Keratinocyte (primary cell): Measurements from ENCODE around the gene FAAP20. TPM values are rescaled to one million over a fixed set of nuclear protein-coding genes. Genes with fewer than 3 reads are reported as not detected.

ENCODE experiments used
- DNase-seq: peaks from one replicate; pipeline ENCODE4 v3.0.0-alpha.2; 2011; ENCODE audit warnings: low read depth, missing footprints, low spot score
- FAIRE-seq: peaks from 2 replicates; lab custom pipeline; 2011; peaks lifted over from hg19 to GRCh38; lab: Jason Lieb, UNC
- H2AFZ ChIP-seq: 2 replicates; pipeline ENCODE4 v1.6.0; 2012; ENCODE audit warnings: low read length, control low read depth, inconsistent platforms; ENCODE audit not compliant: control insufficient read depth
- H3K27ac ChIP-seq: 2 replicates; pipeline ENCODE4 v1.5.1; 2011; ENCODE audit warnings: low read length; ENCODE audit not compliant: control insufficient read depth, insufficient read depth
- H3K27me3 ChIP-seq: 3 replicates; pipeline ENCODE4 v1.6.0; 2011; ENCODE audit warnings: low read length; ENCODE audit not compliant: control insufficient read depth, insufficient read depth; ENCODE audit errors: extremely low read depth
- H3K36me3 ChIP-seq, 2 experiments: 2 replicates in 1 of 2; 3 replicates in 1 of 2; pipeline ENCODE4 v1.5.1; 2011; ENCODE audit warnings: low read length in 2 of 2, mild to moderate bottlenecking in 1 of 2; ENCODE audit not compliant: control insufficient read depth in 2 of 2, insufficient read depth in 2 of 2; ENCODE audit errors: extremely low read depth in 1 of 2
- H3K4me1 ChIP-seq: 3 replicates; pipeline ENCODE4 v1.5.1; 2011; ENCODE audit warnings: low read length; ENCODE audit not compliant: control insufficient read depth, insufficient read depth; ENCODE audit errors: extremely low read depth
- H3K4me2 ChIP-seq: 3 replicates; pipeline ENCODE4 v1.6.0; 2011; ENCODE audit warnings: low read depth, low read length; ENCODE audit not compliant: control insufficient read depth, insufficient read depth; ENCODE audit errors: extremely low read depth
- H3K4me3 ChIP-seq, 3 experiments: fragments of 200-600 bp in 1 of 3; sonication (generic) in 1 of 3; 2 replicates in 2 of 3; 3 replicates in 1 of 3; pipeline ENCODE4 v1.5.1; 2011 to 2016; ENCODE audit warnings: low read length in 3 of 3, mild to moderate bottlenecking in 3 of 3, control low read depth in 2 of 3, inconsistent platforms in 1 of 3, low read depth in 1 of 3, mixed read lengths in 1 of 3, mixed run types in 1 of 3, moderate library complexity in 1 of 3; ENCODE audit not compliant: control insufficient read depth in 2 of 3, insufficient read depth in 2 of 3; ENCODE audit errors: extremely low read depth in 1 of 3
- H3K79me2 ChIP-seq: 2 replicates; pipeline ENCODE4 v1.6.0; 2012; ENCODE audit warnings: low read length; ENCODE audit not compliant: control insufficient read depth, insufficient read depth
- H3K9ac ChIP-seq: 3 replicates; pipeline ENCODE4 v1.6.0; 2011; ENCODE audit warnings: low read length; ENCODE audit not compliant: control insufficient read depth, insufficient read depth; ENCODE audit errors: extremely low read depth
- H3K9me1 ChIP-seq: 3 replicates; pipeline ENCODE4 v1.6.0; 2011; ENCODE audit warnings: low read length; ENCODE audit not compliant: control insufficient read depth, insufficient read depth; ENCODE audit errors: extremely low read depth
- H3K9me3 ChIP-seq: 2 replicates; pipeline ENCODE4 v1.5.1; 2012; ENCODE audit warnings: low read depth, low read length; ENCODE audit not compliant: control insufficient read depth
- H4K20me1 ChIP-seq: 3 replicates; pipeline ENCODE4 v1.6.0; 2011; ENCODE audit warnings: low read length; ENCODE audit not compliant: control insufficient read depth, insufficient read depth; ENCODE audit errors: extremely low read depth
- CTCF ChIP-seq, 3 experiments: IDR thresholded peaks in 1 of 3; conservative IDR thresholded peaks in 1 of 3; optimal IDR thresholded peaks in 1 of 3; 2 replicates in 2 of 3; 3 replicates in 1 of 3; pipeline versions ENCODE3 to v1.5.1; 2011; ENCODE audit warnings: low read length in 3 of 3, mild to moderate bottlenecking in 3 of 3, moderate library complexity in 2 of 3, control low read depth in 1 of 3, inconsistent platforms in 1 of 3; ENCODE audit not compliant: insufficient read depth in 2 of 3; ENCODE audit errors: extremely low read depth in 1 of 3
- EZH2 ChIP-seq: IDR thresholded peaks from one replicate; pipeline ENCODE4 v1.6.1; 2012; ENCODE audit warnings: inconsistent platforms, mild to moderate bottlenecking, low read length, moderate library complexity
- dilution Hi-C: fragments of 300-500 bp; cut with MboI; formaldehyde crosslinking; loops from one replicate; pipeline ENCODE4 v1.7.0; 2020; ENCODE audit warnings: low sequenced_read_pairs; ENCODE audit not compliant: extremely low pct_ligation_motif_present
- polyA plus RNA-seq, 5 experiments: library from polyadenylated mRNA; depleted of rRNA in 3 of 5; stranded (reverse) in 3 of 5; stranded (forward) in 1 of 5; unstranded in 1 of 5; fragments of >200 nt; gene quantifications; 1 replicate in 1 of 5; 2 replicates in 3 of 5; 3 replicates in 1 of 5; pipeline versions ENCODE4 v1.2.1 to v1.2.3, GENCODE V29; 2011 to 2012; ENCODE audit warnings: missing spikeins in 2 of 5, low read depth in 1 of 5, low replicate concordance in 1 of 5

FAAP20 gene
- polyA plus RNA-seq, 1 donor (not counting 4 experiments of a cell fraction or from before 2014, with no cell fraction given), result 7.3 TPM

GRCh38 chr1:2183937-2184334 lies 10.6 kb downstream of the FAAP20 start:
- H3K27ac ChIP-seq, result no peak overlapping the region
- H3K79me2 ChIP-seq, result no peaks in the 10 kb centered on the region
- H4K20me1 ChIP-seq, result peaks cover 4% of the 10 kb centered on the region
- peaks cover 8 to 11% of the 10 kb centered on the region in 2 experiments for H3K36me3 ChIP-seq
- dilution Hi-C loops, result no loop called here
- H3K4me1 ChIP-seq, result no peaks in the 10 kb centered on the region
- H3K9ac ChIP-seq, result no peak overlapping the region
- no peak for TF ChIP-seq EZH2
- no peak for TF ChIP-seq CTCF (optimal IDR thresholded peaks at IDR 0.05 in 1 of 3, IDR thresholded peaks at IDR 0.05 in 1 of 3, conservative IDR thresholded peaks at IDR 0.05 in 1 of 3; ENCODE audit: extremely low read depth in 1 of 3, insufficient read depth in 2 of 3, low read length in 3 of 3)
- no peak for DNase-seq
- no peaks in the 10 kb centered on the region for H3K27me3 ChIP-seq
- no peaks in the 10 kb centered on the region for H3K9me1 ChIP-seq
- H3K4me2 ChIP-seq, result no peak overlapping the region
- H3K4me3 ChIP-seq, result no peak overlapping the region
- FAIRE-seq, result no peak
- no peaks in the 10 kb centered on the region for H3K9me3 ChIP-seq
- H2AFZ ChIP-seq, result no peak overlapping the region

GRCh38 chr1:2182376-2182775 lies 12.2 kb downstream of the FAAP20 start:
- dilution Hi-C loops, result no loop called here
- Histone ChIP-seq H3K9me1 (no peaks in the 10 kb centered on the region), H4K20me1 (peaks cover 4% of the 10 kb centered on the region), H3K27me3 (no peaks in the 10 kb centered on the region), H3K4me1 (no peaks in the 10 kb centered on the region), H3K4me2 (no peak overlapping the region), H3K36me3 (peaks cover 12 to 17% of the 10 kb centered on the region in 2 experiments), H3K79me2 (no peaks in the 10 kb centered on the region), H3K4me3 (no peak overlapping the region), H3K9me3 (no peaks in the 10 kb centered on the region), H3K9ac (no peak overlapping the region), H3K27ac (no peak overlapping the region), H2AFZ (no peak overlapping the region)
- DNase-seq (no peak), FAIRE-seq (no peak)
- TF ChIP-seq CTCF (optimal IDR thresholded peaks at IDR 0.05 in 1 of 3, IDR thresholded peaks at IDR 0.05 in 1 of 3, conservative IDR thresholded peaks at IDR 0.05 in 1 of 3; ENCODE audit: extremely low read depth in 1 of 3, insufficient read depth in 2 of 3, low read length in 3 of 3), result no peak
- no peak for TF ChIP-seq EZH2
